Aorta (tissue), 5 donors: ENCODE data around the gene INF2. TPM values are rescaled to one million over a fixed set of nuclear protein-coding genes. Genes with fewer than 3 reads are reported as not detected.

Experiments
- ATAC-seq: fragments of 200-7000 bp; cut with Tn5 transposase; one replicate; pipeline ENCODE4 v1.9.1; 2022; ENCODE audit warnings: moderate library complexity; ENCODE audit not compliant: low FRiP score
- DNase-seq, 2 donors: peaks; one replicate each; pipeline ENCODE4 v3.0.0-alpha.2; 2020
- H3K27ac ChIP-seq, 2 donors: one replicate each; pipeline ENCODE4 v1.5.1; 2013; ENCODE audit warnings: low read length in 2 of 2, mild to moderate bottlenecking in 2 of 2, moderate library complexity in 2 of 2, control low read depth in 1 of 2, inconsistent platforms in 1 of 2, low read depth in 1 of 2
- H3K27me3 ChIP-seq, 2 donors: one replicate each; pipeline ENCODE4 v1.6.1; 2013; ENCODE audit warnings: control low read depth in 1 of 2, low read length in 1 of 2, mild to moderate bottlenecking in 1 of 2, moderate library complexity in 1 of 2; ENCODE audit not compliant: insufficient read depth in 2 of 2, control insufficient read depth in 1 of 2
- H3K36me3 ChIP-seq, 2 donors: one replicate each; pipeline ENCODE4 v1.6.1; 2013; ENCODE audit warnings: control low read depth in 1 of 2, low read length in 1 of 2, mild to moderate bottlenecking in 1 of 2; ENCODE audit not compliant: insufficient read depth in 2 of 2, control insufficient read depth in 1 of 2
- H3K4me1 ChIP-seq, 2 donors: one replicate each; pipeline ENCODE4 v1.6.1; 2013; ENCODE audit warnings: low read length in 2 of 2, control low read depth in 1 of 2, mild to moderate bottlenecking in 1 of 2, moderate library complexity in 1 of 2; ENCODE audit not compliant: insufficient read depth in 2 of 2, control insufficient read depth in 1 of 2
- H3K4me3 ChIP-seq, 2 donors: one replicate each; pipeline ENCODE4 v1.5.1; 2013; ENCODE audit warnings: low read length in 2 of 2, control low read depth in 1 of 2, mild to moderate bottlenecking in 1 of 2
- H3K9me3 ChIP-seq: one replicate; pipeline ENCODE4 v1.6.1; 2013; ENCODE audit warnings: mild to moderate bottlenecking, low read length; ENCODE audit not compliant: control insufficient read depth
- WGBS, 2 donors: extraction: QIAGEN DNeasy Blood & Tissue Kit; methylation state at CpG; one replicate each; pipeline ENCODE4 v1.1.7; 2013; 5-methylcytosine and 5-hydroxymethylcytosine counted together
- intact Hi-C, 2 donors: fragments of 100-400 bp; cut with DNase I; formaldehyde crosslinking; loops; one replicate each; pipeline versions ENCODE4 v1.14.2 to v1.15.0; 2022
- polyA plus RNA-seq, 2 donors: library from polyadenylated mRNA; stranded (reverse); fragments of 200-250 nt; gene quantifications; one replicate each; pipeline ENCODE4 v1.2.3, GENCODE V29; 2013
- total RNA-seq, 2 donors: library from RNA; stranded (reverse); fragmentation: NEBNext Ultra II Directional; extraction: Animal tissue kit (Norgen Biotek cat#: 25700); gene quantifications; one replicate each; pipeline ENCODE4 v1.2.1, GENCODE V29; 2021
- donor health status: healthy with polysubstance abuse.
- donor health status: Bipolar disorder and iron deficiency.
- donor health status: DM: no; HTN: no; CAD: no.
- donor health status: DM: no; HTN: no; CAD: no.
- donor health status: DM: yes; HTN: yes; CAD: no.

INF2 gene
- total and polyA plus RNA-seq, 4 donors, result 31.9 to 185 (median 93.2) TPM

GRCh38 chr14:104722938-104723650 is 33.7 kb downstream of the INF2 start:
- ATAC-seq, result peak; percentile 0
- no peaks in the 10 kb centered on the region for H3K27me3 ChIP-seq
- no peaks in the 10 kb centered on the region for H3K4me1 ChIP-seq
- 75 to 77% methylated on average over 26 of the region's 26 CpGs for WGBS, 2 donors
- H3K9me3 ChIP-seq, result no peaks in the 10 kb centered on the region
- H3K36me3 ChIP-seq, result peaks cover 0 to 2% of the 10 kb centered on the region in 2 donors
- H3K4me3 ChIP-seq, result no peak overlapping the region
- intact Hi-C loops, result loop anchor here in 1 of 2 donors (5.0 kb wide), 1 partner anchor 36 kb away; the partner anchor contains the start of gene INF2
- H3K27ac ChIP-seq, result peak overlapping the region in 1 of 2 donors; percentile 14
- no peak for DNase-seq

DNA sequence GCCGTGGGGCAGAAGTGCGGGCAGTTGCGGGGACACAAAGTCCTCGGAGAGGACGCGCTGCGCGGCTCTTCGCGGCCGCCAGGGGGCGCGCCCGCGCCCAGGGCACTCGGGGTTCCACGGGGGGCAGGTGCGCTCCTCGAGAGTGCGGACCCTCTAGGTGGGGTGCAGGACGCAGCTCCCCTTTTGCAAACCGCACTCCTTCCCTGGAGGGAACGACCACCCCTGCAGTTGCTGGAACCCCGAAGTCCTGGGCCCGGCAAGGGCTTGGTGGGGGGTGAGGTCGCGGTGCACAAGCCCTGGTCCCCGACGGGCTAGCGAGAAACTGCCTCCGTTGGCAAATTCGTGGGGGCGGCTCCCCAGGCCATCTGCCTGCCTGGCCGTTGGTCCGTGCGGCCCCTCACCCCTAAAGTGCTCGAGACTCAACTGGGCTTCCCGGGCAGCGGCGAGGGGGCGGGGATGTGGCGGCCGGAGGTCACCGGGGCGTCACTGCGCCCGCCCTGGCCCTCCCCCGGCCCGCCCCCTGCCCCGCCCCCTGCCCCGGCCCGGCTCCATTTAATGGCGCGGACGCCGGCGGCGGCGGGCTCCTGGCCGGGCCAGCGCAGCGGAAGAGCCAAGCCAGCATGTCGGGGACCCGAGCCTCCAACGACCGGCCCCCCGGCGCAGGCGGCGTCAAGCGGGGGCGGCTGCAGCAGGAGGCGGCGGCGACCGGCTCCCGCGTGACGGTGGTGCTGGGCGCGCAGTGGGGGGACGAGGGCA is 34.4 kb downstream of the INF2 start, which contains the start of gene ADSS1:
Gene ADSS1 (plus strand): TSS at position 579 of the 756 bp plus-strand sequence. CDS start 42 bp downstream, at position 621.
- 5% methylated on average over 49 to 82 of the region's 82 CpGs for WGBS, 2 donors
- Histone ChIP-seq H3K4me3 (peak within 1 kb of the TSS; percentile 45 to 73), H3K36me3 (peaks cover 0 to 2% of the 10 kb centered on the region in 2 donors), H3K27me3 (no peaks in the 10 kb centered on the region), H3K27ac (peak within 1 kb of the TSS in 1 of 2 donors; percentile 25), H3K9me3 (no peaks in the 10 kb centered on the region), H3K4me1 (no peaks in the 10 kb centered on the region)
- peak; percentile 65 for ATAC-seq
- peak; percentile 86 to 90 for DNase-seq
- intact Hi-C loops, result loop anchor here in 1 of 2 donors (5.0 kb wide), 1 partner anchor 37 kb away; the partner anchor contains the start of gene INF2

DNA sequence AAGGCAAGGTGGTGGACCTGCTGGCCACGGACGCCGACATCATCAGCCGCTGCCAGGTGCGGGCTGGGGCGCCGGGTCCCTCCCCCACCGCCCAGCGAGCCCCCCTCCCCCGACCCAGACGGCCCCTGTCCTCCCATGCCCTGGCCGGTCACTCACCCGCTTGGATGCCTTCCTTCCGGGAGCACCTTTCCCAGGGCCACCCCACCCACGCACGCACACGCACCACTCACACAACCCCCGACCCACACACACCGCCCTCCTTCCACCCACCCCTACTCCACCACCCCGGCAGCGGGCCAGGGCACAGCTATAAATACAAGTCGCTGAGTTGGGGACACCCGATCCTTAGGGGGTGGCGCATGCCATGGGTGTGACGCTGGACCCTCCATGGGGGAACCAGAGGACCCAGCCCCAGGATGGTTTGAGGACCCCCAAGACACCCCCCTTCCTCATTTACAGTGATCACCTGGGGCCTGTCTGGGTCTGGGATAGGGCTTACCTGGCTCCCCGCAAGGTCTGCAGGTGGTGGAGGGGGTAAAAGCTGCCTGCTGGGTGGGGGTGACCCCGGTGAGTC is 35.1 kb downstream of the INF2 start:
- Histone ChIP-seq H3K4me3 (peak overlapping the region; percentile 45 to 73), H3K36me3 (no peaks in the 10 kb centered on the region), H3K27me3 (no peaks in the 10 kb centered on the region), H3K27ac (peak overlapping the region in 1 of 2 donors; percentile 25), H3K4me1 (no peaks in the 10 kb centered on the region), H3K9me3 (no peaks in the 10 kb centered on the region)
- intact Hi-C loops, result loop anchor here in 1 of 2 donors (5.0 kb wide), 1 partner anchor 37 kb away; the partner anchor contains the start of gene INF2
- ATAC-seq, result peak; percentile 1
- 1 to 2% methylated on average over 14 to 27 of the region's 27 CpGs for WGBS, 2 donors
- peak in 1 of 2 donors; percentile 80 for DNase-seq

GRCh38 chr14:104724981-104725771 is 35.8 kb downstream of the INF2 start:
- Histone ChIP-seq H3K27ac (peak overlapping the region in 1 of 2 donors; percentile 20), H3K36me3 (no peaks in the 10 kb centered on the region), H3K4me1 (no peaks in the 10 kb centered on the region), H3K27me3 (no peaks in the 10 kb centered on the region), H3K4me3 (no peak overlapping the region), H3K9me3 (no peaks in the 10 kb centered on the region)
- WGBS, 2 donors, result 15 to 19% methylated on average over 17 to 24 of the region's 24 CpGs
- intact Hi-C loops, result loop anchor here in 1 of 2 donors (5.0 kb wide), 1 partner anchor 38 kb away; the partner anchor contains the start of gene INF2
- DNase-seq (peak in 1 of 2 donors; percentile 76), ATAC-seq (peak; percentile 64)

DNA sequence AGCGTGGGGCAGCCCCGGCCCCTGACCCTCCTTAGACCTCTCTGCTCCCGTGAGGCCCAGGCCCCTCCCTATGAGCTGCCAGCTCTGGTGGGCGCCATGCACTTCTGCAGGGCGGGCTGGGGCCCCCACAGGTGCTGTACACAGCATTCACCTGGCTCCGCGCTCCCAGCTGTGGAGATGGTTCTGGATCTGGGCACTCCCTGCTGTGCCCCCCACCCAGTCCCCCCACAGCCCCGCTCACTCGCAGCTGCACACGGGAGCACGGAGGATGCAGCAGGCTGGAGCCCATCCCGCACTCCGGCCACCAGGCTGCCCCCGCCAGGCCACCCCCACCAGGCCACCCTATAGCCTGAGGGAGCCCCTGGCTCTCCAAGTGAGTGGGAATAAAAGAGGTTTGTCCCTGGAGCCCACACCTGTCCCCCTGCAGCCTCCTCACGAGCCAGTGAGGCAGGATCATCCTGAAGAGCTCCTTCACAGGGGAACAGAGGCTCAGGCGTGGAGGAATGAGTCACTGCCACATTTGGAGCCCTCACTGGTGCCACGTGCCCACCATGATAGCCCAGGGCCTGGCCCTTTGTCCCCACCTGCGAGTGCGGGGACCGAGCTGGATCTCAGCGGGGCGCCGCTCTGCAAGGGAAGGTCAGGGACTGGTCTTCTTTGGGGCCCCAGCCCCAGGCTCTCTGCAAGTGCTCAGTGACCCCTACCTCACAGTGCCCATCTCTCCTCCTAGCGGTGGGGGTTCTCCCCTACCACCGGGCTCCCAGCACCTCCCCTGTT is 36.5 kb downstream of the INF2 start:
- no peaks in the 10 kb centered on the region for H3K27me3 ChIP-seq
- no peak for ATAC-seq
- H3K4me1 ChIP-seq, result no peaks in the 10 kb centered on the region
- intact Hi-C loops, result no loop called here
- H3K4me3 ChIP-seq, result no peak overlapping the region
- no peaks in the 10 kb centered on the region for H3K9me3 ChIP-seq
- H3K27ac ChIP-seq, result peak overlapping the region in 1 of 2 donors; percentile 6
- DNase-seq, result no peak
- H3K36me3 ChIP-seq, result no peaks in the 10 kb centered on the region
- WGBS, 2 donors, result 61 to 65% methylated on average over 25 of the region's 25 CpGs

GRCh38 chr14:104726600-104727451 is 37.4 kb downstream of the INF2 start:
- no peaks in the 10 kb centered on the region for H3K36me3 ChIP-seq
- peak overlapping the region in 1 of 2 donors; percentile 6 for H3K27ac ChIP-seq
- no peaks in the 10 kb centered on the region for H3K9me3 ChIP-seq
- intact Hi-C loops, result no loop called here
- H3K27me3 ChIP-seq, result no peaks in the 10 kb centered on the region
- ATAC-seq (no peak), DNase-seq (no peak)
- H3K4me3 ChIP-seq, result no peak overlapping the region
- 44 to 48% methylated on average over 21 of the region's 21 CpGs for WGBS, 2 donors
- no peaks in the 10 kb centered on the region for H3K4me1 ChIP-seq

GRCh38 chr14:104728631-104729030 is 39.2 kb downstream of the INF2 start:
- ATAC-seq, result no peak

More at GRCh38 chr14:104728631-104729030, 39.2 kb downstream of the INF2 start:
- DNase-seq, result no peak
- Histone ChIP-seq H3K27ac (no peak overlapping the region), H3K4me3 (no peak overlapping the region), H3K27me3 (no peaks in the 10 kb centered on the region), H3K9me3 (no peaks in the 10 kb centered on the region), H3K4me1 (no peaks in the 10 kb centered on the region), H3K36me3 (no peaks in the 10 kb centered on the region)
- intact Hi-C loops, result no loop called here
- 84 to 87% methylated on average over 17 of the region's 17 CpGs for WGBS, 2 donors
